Uterus (tissue), 4 donors: ENCODE measurements around the gene MTUS2. TPM values are rescaled to one million over a fixed set of nuclear protein-coding genes. Genes with fewer than 3 reads are reported as not detected.

Experiments
- DNase-seq, 2 donors: peaks; one replicate each; pipeline ENCODE4 v3.0.0-alpha.2; 2019 to 2020
- H3K27ac ChIP-seq, 2 donors: fragments of 200-600 bp; sonication (generic); 1 replicate in 1 of 2; 2 replicates in 1 of 2; pipeline ENCODE4 v1.5.1; 2016 to 2018
- H3K27me3 ChIP-seq, 2 donors: fragments of 200-600 bp; sonication (generic); one replicate each; pipeline ENCODE4 v1.5.1; 2018 to 2019; ENCODE audit warnings: control low read depth in 1 of 2
- H3K36me3 ChIP-seq, 2 donors: fragments of 200-600 bp; sonication (generic); one replicate each; pipeline ENCODE4 v1.5.1; 2019; ENCODE audit warnings: control low read depth in 1 of 2
- H3K4me1 ChIP-seq, 2 donors: fragments of 200-600 bp; sonication (generic); one replicate each; pipeline ENCODE4 v1.5.1; 2018 to 2019; ENCODE audit warnings: control low read depth in 1 of 2
- H3K4me3 ChIP-seq, 2 donors: fragments of 200-600 bp; sonication (generic); 1 replicate in 1 of 2; 2 replicates in 1 of 2; pipeline ENCODE4 v1.5.1; 2018 to 2019; ENCODE audit warnings: mild to moderate bottlenecking in 1 of 2
- H3K9me3 ChIP-seq, 2 donors: fragments of 200-600 bp; sonication (generic); one replicate each; pipeline ENCODE4 v1.5.1; 2019; ENCODE audit warnings: control low read depth in 1 of 2
- CTCF ChIP-seq, 4 experiments: fragments of 200-600 bp in 2 of 4; fragments of 450-650 bp in 2 of 4; sonication (generic) in 2 of 4; IDR thresholded peaks; one replicate each; pipeline ENCODE4 v1.5.1; 2016 to 2019; ENCODE audit warnings: antibody characterized with exemption in 4 of 4, mild to moderate bottlenecking in 2 of 4, moderate library complexity in 1 of 4
- POLR2A ChIP-seq, 2 donors: fragments of 450-650 bp; IDR thresholded peaks; one replicate each; pipeline ENCODE4 v1.6.1; 2016; ENCODE audit warnings: antibody characterized with exemption in 2 of 2, mild to moderate bottlenecking in 1 of 2, moderate library complexity in 1 of 2
- intact Hi-C: fragments of 100-400 bp; cut with DNase I; formaldehyde crosslinking; loops from one replicate; pipeline ENCODE4 v1.15.1; 2023; ENCODE audit warnings: low total_unique reads
- total RNA-seq, 4 donors: library from RNA; depleted of rRNA in 3 of 4; stranded (reverse); fragments of >200 nt in 3 of 4; gene quantifications; one replicate each; pipeline versions ENCODE4 v1.1.0 to v1.2.4, GENCODE V29; 2014 to 2023
- donor health status: DM: yes; HTN: yes; CAD: no.

The MTUS2 gene
- total RNA-seq, 4 donors from 2014 or later, result 0.26 to 4.0 (median 3.6) TPM; not detected in 1

GRCh38 chr13:29317828-29318227 lies 497.7 kb downstream of the MTUS2 start:
- Histone ChIP-seq H3K27ac (no peak overlapping the region), H3K27me3 (no peaks in the 10 kb centered on the region), H3K4me3 (no peak overlapping the region), H3K4me1 (no peaks in the 10 kb centered on the region), H3K9me3 (no peaks in the 10 kb centered on the region), H3K36me3 (no peaks in the 10 kb centered on the region)
- intact Hi-C loops, result no loop called here
- DNase-seq, result no peak
- TF ChIP-seq POLR2A (IDR thresholded peaks at IDR 0.05) (no peak), CTCF (IDR thresholded peaks at IDR 0.05) (no peak)

GRCh38 chr13:29318741-29319140 lies 498.6 kb downstream of the MTUS2 start:
- intact Hi-C loops, result no loop called here
- no peaks in the 10 kb centered on the region for H3K4me1 ChIP-seq
- peak overlapping the region; percentile 2 to 33 for H3K27ac ChIP-seq
- H3K36me3 ChIP-seq, result no peaks in the 10 kb centered on the region
- H3K9me3 ChIP-seq, result no peaks in the 10 kb centered on the region
- no peak overlapping the region for H3K4me3 ChIP-seq
- H3K27me3 ChIP-seq, result no peaks in the 10 kb centered on the region
- TF ChIP-seq POLR2A (IDR thresholded peaks at IDR 0.05) (no peak), CTCF (IDR thresholded peaks at IDR 0.05) (no peak)
- no peak for DNase-seq

GRCh38 chr13:29319451-29319850 lies 499.3 kb downstream of the MTUS2 start:
- Histone ChIP-seq H3K36me3 (no peaks in the 10 kb centered on the region), H3K9me3 (no peaks in the 10 kb centered on the region), H3K4me1 (no peaks in the 10 kb centered on the region), H3K27me3 (no peaks in the 10 kb centered on the region), H3K27ac (no peak overlapping the region), H3K4me3 (no peak overlapping the region)
- TF ChIP-seq CTCF (IDR thresholded peaks at IDR 0.05) (no peak), POLR2A (IDR thresholded peaks at IDR 0.05) (no peak)
- DNase-seq, result no peak
- intact Hi-C loops, result no loop called here

GRCh38 chr13:29323954-29324353 lies 503.8 kb downstream of the MTUS2 start:
- Histone ChIP-seq H3K27me3 (no peaks in the 10 kb centered on the region), H3K36me3 (no peaks in the 10 kb centered on the region), H3K27ac (peak overlapping the region in 1 of 2 donors; percentile 3), H3K4me3 (no peak overlapping the region), H3K4me1 (no peaks in the 10 kb centered on the region), H3K9me3 (no peaks in the 10 kb centered on the region)
- TF ChIP-seq POLR2A (IDR thresholded peaks at IDR 0.05) (no peak), CTCF (IDR thresholded peaks at IDR 0.05) (no peak)
- DNase-seq, result no peak
- intact Hi-C loops, result no loop called here

- intact Hi-C loops, result no loop called here
- Histone ChIP-seq H3K36me3 (no peaks in the 10 kb centered on the region), H3K27me3 (no peaks in the 10 kb centered on the region), H3K9me3 (no peaks in the 10 kb centered on the region), H3K27ac (peak overlapping the region; percentile 3 to 34), H3K4me1 (no peaks in the 10 kb centered on the region), H3K4me3 (no peak overlapping the region)
- DNase-seq, result no peak
- no peak for TF ChIP-seq POLR2A (IDR thresholded peaks at IDR 0.05)
- no peak for TF ChIP-seq CTCF (IDR thresholded peaks at IDR 0.05)
Observed at GRCh38 chr13:29324601-29325000, 504.5 kb downstream of the MTUS2 start.
